Calu3 (cell line): Measurements from ENCODE around the gene UGT1A7. TPM values are rescaled to one million over a fixed set of nuclear protein-coding genes. Genes with fewer than 3 reads are reported as not detected.

Source experiments
- BruUV-seq: library from RNA; stranded (reverse); fragments of 400-500 nt; replicated peaks from 2 replicates; lab custom pipeline; 2021; lab: Mats Ljungman, UMichigan
- CTCF ChIA-PET: fragments of 300-600 bp; sonication (Branson Sonifier 250); formaldehyde crosslinking; loops from one replicate; lab custom pipeline; 2022; ENCODE audit warnings: antibody characterized with exemption; lab: Charles Lee
- DNase-seq: peaks from one replicate; pipeline ENCODE4 v3.0.0; 2022
- H3K27ac Mint-ChIP-seq: one replicate; pipeline ENCODE4 v1.8.0; 2022; ENCODE audit warnings: mixed read lengths; ENCODE audit not compliant: unreplicated experiment
- H3K27me3 Mint-ChIP-seq: one replicate; pipeline ENCODE4 v1.8.0; 2022; ENCODE audit warnings: mixed read lengths; ENCODE audit not compliant: unreplicated experiment
- H3K36me3 Mint-ChIP-seq: one replicate; pipeline ENCODE4 v1.8.0; 2022; ENCODE audit warnings: mild to moderate bottlenecking, moderate library complexity, mixed read lengths; ENCODE audit not compliant: insufficient read depth, unreplicated experiment
- H3K4me1 Mint-ChIP-seq: one replicate; pipeline ENCODE4 v1.8.0; 2022; ENCODE audit warnings: mild to moderate bottlenecking, low read depth, mixed read lengths; ENCODE audit not compliant: unreplicated experiment
- H3K4me3 Mint-ChIP-seq: one replicate; pipeline ENCODE4 v1.8.0; 2022; ENCODE audit warnings: mild to moderate bottlenecking, low read depth, moderate library complexity, mixed read lengths; ENCODE audit not compliant: unreplicated experiment
- H3K9me3 Mint-ChIP-seq: one replicate; pipeline ENCODE4 v1.8.0; 2022; ENCODE audit warnings: low read depth, mixed read lengths; ENCODE audit not compliant: unreplicated experiment
- CTCF ChIP-seq: fragments of 200-600 bp; IDR thresholded peaks from one replicate; pipeline ENCODE4 v1.8.0; 2022; ENCODE audit warnings: antibody characterized with exemption; ENCODE audit not compliant: unreplicated experiment
- intact Hi-C: fragments of 100-400 bp; cut with micrococcal nuclease; formaldehyde crosslinking; loops from one replicate; pipeline ENCODE4 v1.10.0; 2022; ENCODE audit not compliant: unreplicated experiment
- total RNA-seq: library from RNA; stranded (reverse); gene quantifications from 2 replicates; pipeline ENCODE4 v1.2.3, GENCODE V29; 2022

UGT1A7 gene
- total RNA-seq, 1 experiment from 2014 or later: 7.2 TPM

- H3K27me3 Mint-ChIP-seq: peaks cover 24% of the 10 kb centered on the region
- BruUV-seq: no TSS peak
- no peak overlapping the region for H3K27ac Mint-ChIP-seq
- intact Hi-C loops: no loop called here
- no peaks in the 10 kb centered on the region for H3K4me1 Mint-ChIP-seq
- TF ChIP-seq CTCF: no peak
- H3K36me3 Mint-ChIP-seq: peaks cover 5% of the 10 kb centered on the region
- CTCF ChIA-PET: interaction anchor here (1.5 kb wide), 1 partner anchor 15 kb away, joined by 3 read pairs; no protein-coding TSS in a partner anchor
- peak; percentile 20 for DNase-seq
- no peak overlapping the region for H3K4me3 Mint-ChIP-seq
- no peaks in the 10 kb centered on the region for H3K9me3 Mint-ChIP-seq
These were observed 132.5 kb downstream of the UGT1A7 start for GRCh38 chr2:233814056-233814835.

- peaks cover 5% of the 10 kb centered on the region for H3K36me3 Mint-ChIP-seq
- intact Hi-C loops: no loop called here
- CTCF ChIA-PET: no interaction called here
These were observed 134.2 kb downstream of the UGT1A7 start for GRCh38 chr2:233815861-233816260.

GRCh38 chr2:233816334-233816733 lies 134.6 kb downstream of the UGT1A7 start:
- CTCF ChIA-PET: no interaction called here
- Mint-ChIP-seq H3K9me3 (no peaks in the 10 kb centered on the region), H3K27ac (no peak overlapping the region), H3K27me3 (peaks cover 24% of the 10 kb centered on the region), H3K4me3 (no peak overlapping the region), H3K36me3 (peaks cover 5% of the 10 kb centered on the region), H3K4me1 (no peaks in the 10 kb centered on the region)
- no TSS peak for BruUV-seq
- no peak for DNase-seq
- intact Hi-C loops: no loop called here
- no peak for TF ChIP-seq CTCF

More at GRCh38 chr2:233815861-233816260, 134.2 kb downstream of the UGT1A7 start:
- Mint-ChIP-seq H3K9me3 (no peaks in the 10 kb centered on the region), H3K4me3 (no peak overlapping the region), H3K27ac (no peak overlapping the region), H3K27me3 (peaks cover 20% of the 10 kb centered on the region), H3K4me1 (no peaks in the 10 kb centered on the region)
- BruUV-seq: no TSS peak
- DNase-seq: no peak
- no peak for TF ChIP-seq CTCF

GRCh38 chr2:233816771-233817170 lies 135.1 kb downstream of the UGT1A7 start:
- Mint-ChIP-seq H3K4me1 (no peaks in the 10 kb centered on the region), H3K9me3 (no peaks in the 10 kb centered on the region), H3K36me3 (peaks cover 5% of the 10 kb centered on the region), H3K4me3 (no peak overlapping the region), H3K27me3 (peaks cover 29% of the 10 kb centered on the region), H3K27ac (no peak overlapping the region)
- CTCF ChIA-PET: no interaction called here
- intact Hi-C loops: no loop called here
- no peak for DNase-seq
- TF ChIP-seq CTCF: no peak
- BruUV-seq: no TSS peak
